Endothelial cell of umbilical vein (primary cell): ENCODE results near the gene KAZN. TPM values are rescaled to one million over a fixed set of nuclear protein-coding genes. Genes with fewer than 3 reads are reported as not detected.

Experiments
- BruUV-seq: library from RNA; stranded (reverse); fragments of 400-500 nt; replicated peaks from 2 replicates; lab custom pipeline; 2021; lab: Mats Ljungman, UMichigan
- CTCF ChIA-PET: fragments of 300-600, 350-600 bp; sonication (Branson Sonifier 250); formaldehyde crosslinking; loops from one replicate; lab custom pipeline; 2021; ENCODE audit warnings: antibody characterized with exemption, inconsistent platforms; lab: Charles Lee
- POLR2A ChIA-PET: fragments of 300-600, 350-600 bp; sonication (Branson Sonifier 250); formaldehyde crosslinking; loops from one replicate; lab custom pipeline; 2021; ENCODE audit warnings: antibody characterized with exemption, inconsistent platforms; lab: Charles Lee
- DNase-seq: peaks from one replicate; pipeline ENCODE4 v3.0.0-alpha.2; 2011; ENCODE audit warnings: low read depth, low spot score
- FAIRE-seq: peaks from 2 replicates; lab custom pipeline; 2011; peaks lifted over from hg19 to GRCh38; lab: Jason Lieb, UNC
- H2AFZ ChIP-seq: 2 replicates; pipeline ENCODE4 v1.6.0; 2012; ENCODE audit warnings: low read depth, low read length, control low read depth, inconsistent platforms
- H3K27ac ChIP-seq: 2 replicates; pipeline ENCODE4 v1.5.1; 2011; ENCODE audit warnings: low read depth, mild to moderate bottlenecking, control low read depth, low read length, moderate library complexity; ENCODE audit not compliant: insufficient read depth
- H3K27me3 ChIP-seq, 2 experiments: 2 replicates each; pipeline versions ENCODE4 v1.6.0 to v1.6.1; 2011; ENCODE audit warnings: low read length in 2 of 2, mixed read lengths in 1 of 2; ENCODE audit not compliant: control insufficient read depth in 2 of 2, insufficient read depth in 2 of 2
- H3K36me3 ChIP-seq, 2 experiments: 2 replicates in 1 of 2; 3 replicates in 1 of 2; pipeline ENCODE4 v1.5.1; 2011; ENCODE audit warnings: low read length in 2 of 2, mild to moderate bottlenecking in 1 of 2, moderate library complexity in 1 of 2; ENCODE audit not compliant: control insufficient read depth in 2 of 2, insufficient read depth in 2 of 2; ENCODE audit errors: extremely low read depth in 1 of 2
- H3K4me1 ChIP-seq: 3 replicates; pipeline ENCODE4 v1.5.1; 2011; ENCODE audit warnings: mild to moderate bottlenecking, low read length; ENCODE audit not compliant: control insufficient read depth, insufficient read depth; ENCODE audit errors: extremely low read depth
- H3K4me2 ChIP-seq: 2 replicates; pipeline ENCODE4 v1.6.1; 2011; ENCODE audit warnings: low read length, control low read depth, mixed read lengths; ENCODE audit not compliant: insufficient read depth
- H3K4me3 ChIP-seq, 3 experiments: fragments of 200-600 bp in 1 of 3; sonication (generic), shearing (Covaris generic) in 1 of 3; replicated peaks in 1 of 3; 2 replicates each; pipeline ENCODE4 v1.5.1; 2011 to 2016; ENCODE audit warnings: control low read depth in 3 of 3, low read length in 3 of 3, mild to moderate bottlenecking in 2 of 3, inconsistent platforms in 1 of 3, low read depth in 1 of 3, moderate library complexity in 1 of 3; ENCODE audit not compliant: insufficient read depth in 1 of 3
- H3K79me2 ChIP-seq: 2 replicates; pipeline ENCODE4 v1.6.0; 2012; ENCODE audit warnings: low read length, inconsistent platforms; ENCODE audit not compliant: control insufficient read depth, insufficient read depth
- H3K9ac ChIP-seq: replicated peaks from 2 replicates; pipeline ENCODE3; 2011; ENCODE audit warnings: low read length, control low read depth; ENCODE audit not compliant: insufficient read depth; ENCODE audit errors: extremely low read depth
- H3K9me1 ChIP-seq: replicated peaks from 3 replicates; pipeline ENCODE4 v1.6.0; 2011; ENCODE audit warnings: mild to moderate bottlenecking, low read length; ENCODE audit not compliant: control insufficient read depth, insufficient read depth; ENCODE audit errors: extremely low read depth
- H3K9me3 ChIP-seq: replicated peaks from 2 replicates; pipeline ENCODE4 v1.5.1; 2012; ENCODE audit warnings: low read length, inconsistent platforms; ENCODE audit not compliant: control insufficient read depth, insufficient read depth
- H4K20me1 ChIP-seq: replicated peaks from 2 replicates; pipeline ENCODE3; 2011; ENCODE audit warnings: mild to moderate bottlenecking, low read length; ENCODE audit not compliant: control insufficient read depth, insufficient read depth; ENCODE audit errors: extremely low read depth
- CTCF ChIP-seq, 2 donors: IDR thresholded peaks; 1 replicate in 1 of 2; 2 replicates in 1 of 2; pipeline ENCODE4 v1.5.1; 2011; ENCODE audit warnings: low read length in 2 of 2, mild to moderate bottlenecking in 2 of 2, moderate library complexity in 2 of 2, control low read depth in 1 of 2, inconsistent platforms in 1 of 2, low read depth in 1 of 2; ENCODE audit not compliant: insufficient read depth in 1 of 2; ENCODE audit errors: extremely low read depth in 1 of 2
- EZH2 ChIP-seq: IDR thresholded peaks from 2 replicates; pipeline ENCODE4 v1.6.1; 2012; ENCODE audit warnings: borderline replicate concordance, low read depth, mild to moderate bottlenecking, moderate library complexity, low read length, inconsistent platforms; ENCODE audit not compliant: severe bottlenecking
- FOS ChIP-seq: IDR thresholded peaks from 2 replicates; pipeline ENCODE4 v1.6.1; 2011; ENCODE audit warnings: mild to moderate bottlenecking, low read length, moderate library complexity, borderline replicate concordance; ENCODE audit not compliant: insufficient read depth
- GATA2 ChIP-seq: IDR thresholded peaks from 2 replicates; pipeline ENCODE4 v1.7.0; 2011; ENCODE audit warnings: low read depth, mild to moderate bottlenecking, moderate library complexity, mixed read lengths, low read length; ENCODE audit not compliant: insufficient read length, insufficient read depth
- JUN ChIP-seq: IDR thresholded peaks from 2 replicates; pipeline ENCODE4 v1.6.1; 2011; ENCODE audit warnings: borderline replicate concordance, low read depth; ENCODE audit not compliant: insufficient read length, insufficient read depth
- MYC ChIP-seq: IDR thresholded peaks from one replicate; pipeline ENCODE4 v1.6.1; 2011; ENCODE audit warnings: mild to moderate bottlenecking, low read depth, low read length
- POLR2A ChIP-seq: IDR thresholded peaks from 2 replicates; pipeline ENCODE4 v1.6.1; 2012; ENCODE audit warnings: low read depth, mild to moderate bottlenecking, control low read depth, low read length
- POLR2AphosphoS5 ChIP-seq: IDR thresholded peaks from 2 replicates; pipeline ENCODE4 v1.6.1; 2012; ENCODE audit warnings: low read depth, mild to moderate bottlenecking, control low read depth, low read length, moderate library complexity; ENCODE audit not compliant: insufficient read depth
- dilution Hi-C: fragments of 300-500 bp; cut with MboI; formaldehyde crosslinking; loops from one replicate; pipeline ENCODE4 v1.15.0; 2019; ENCODE audit warnings: low sequenced_read_pairs; ENCODE audit not compliant: extremely low pct_ligation_motif_present
- intact Hi-C: fragments of 100-400 bp; cut with micrococcal nuclease; formaldehyde crosslinking; loops from one replicate; pipeline ENCODE4 v1.10.0; 2022
- polyA plus RNA-seq, 4 experiments: library from polyadenylated mRNA; depleted of rRNA in 3 of 4; stranded (reverse) in 3 of 4; unstranded in 1 of 4; fragments of >200 nt; gene quantifications; 2 replicates each; pipeline versions ENCODE4 v1.2.1 to v1.2.3, GENCODE V29; 2011 to 2012; ENCODE audit warnings: missing spikeins in 1 of 4
- total RNA-seq: library from RNA; stranded (reverse); gene quantifications from 2 replicates; pipeline ENCODE4 v1.2.3, GENCODE V29; 2021
- TF ChIP-seq, protein P1 (sequence below): IDR thresholded peaks from 2 replicates; pipeline ENCODE4 v1.6.1; 2011; ENCODE audit not compliant: insufficient read depth, insufficient read length

Gene KAZN
- total and polyA plus RNA-seq, 2 donors (not counting 3 experiments of a cell fraction or from before 2014, with no cell fraction given) = 1.6 to 5.8 TPM

- Histone ChIP-seq H3K9me3 (peaks cover 2% of the 10 kb centered on the region), H2AFZ (no peak overlapping the region), H3K27ac (no peak overlapping the region), H3K9ac (no peak overlapping the region), H3K4me3 (no peak overlapping the region), H4K20me1 (no peaks in the 10 kb centered on the region), H3K4me1 (no peaks in the 10 kb centered on the region), H3K36me3 (no peaks in the 10 kb centered on the region), H3K27me3 (no peaks in the 10 kb centered on the region), H3K79me2 (no peaks in the 10 kb centered on the region), H3K4me2 (no peak overlapping the region), H3K9me1 (no peaks in the 10 kb centered on the region)
- dilution Hi-C loops (no loop called here), intact Hi-C loops (no loop called here)
- TF ChIP-seq FOS = no peak
- no peak for TF ChIP-seq JUN
- TF ChIP-seq CTCF (IDR thresholded peaks at IDR 0.05; ENCODE audit: extremely low read depth in 1 of 2, insufficient read depth in 1 of 2, low read depth in 1 of 2, low read length in 2 of 2) = no peak
- TF ChIP-seq, protein P1, sequence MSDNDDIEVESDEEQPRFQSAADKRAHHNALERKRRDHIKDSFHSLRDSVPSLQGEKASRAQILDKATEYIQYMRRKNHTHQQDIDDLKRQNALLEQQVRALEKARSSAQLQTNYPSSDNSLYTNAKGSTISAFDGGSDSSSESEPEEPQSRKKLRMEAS = no peak
- TF ChIP-seq POLR2A = no peak
- no peak for TF ChIP-seq GATA2
- TF ChIP-seq MYC = no peak
- no peak for TF ChIP-seq POLR2AphosphoS5
- no peak for TF ChIP-seq EZH2
- ChIA-PET POLR2A (no interaction called here), CTCF (interaction anchor here (0.6 kb wide), 1 partner anchor 838 kb away, joined by 3 read pairs; no protein-coding TSS in a partner anchor)
- no peak for DNase-seq
- FAIRE-seq = no peak
- BruUV-seq = no TSS peak
Observed at GRCh38 chr1:14594045-14594444, 4.4 kb upstream of the KAZN start.
